Measurements from ENCODE around the gene KLRB1. TPM values are rescaled to one million over a fixed set of nuclear protein-coding genes. Genes with fewer than 3 reads are reported as not detected.
"Not testable (repeated sequence)": the region's sequence is repeated elsewhere in the genome, so short reads cannot be mapped to it uniquely, and the experiment has no call there.

The KLRB1 gene
- total RNA-seq, 2 donors from 2014 or later, result 0.24 to 1.3 TPM

GRCh38 chr12:9567151-9567550 is 40.6 kb downstream of the KLRB1 start:
- DNase-seq; intact Hi-C loops (cut with DNase I); ATAC-seq: not testable (repeated sequence)

DNA sequence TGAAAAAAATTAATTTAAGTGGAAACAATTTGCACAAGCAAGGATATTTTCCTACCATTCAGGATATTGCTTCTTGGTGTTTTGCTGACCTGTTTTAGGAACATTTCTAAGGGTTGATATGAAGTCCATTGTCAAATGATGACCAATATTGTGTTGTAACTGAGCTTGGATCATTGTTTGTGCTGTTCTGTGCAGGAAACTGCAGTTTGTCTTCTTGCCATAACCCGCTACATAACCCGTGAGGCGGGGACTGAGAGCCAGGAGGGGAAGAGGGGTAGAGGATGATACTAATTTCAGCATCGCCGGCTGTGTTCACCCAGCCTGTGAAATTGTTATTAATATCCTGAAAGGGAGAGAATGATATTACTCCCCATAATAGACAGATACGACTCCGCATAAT is 41.6 kb downstream of the KLRB1 start:
- intact Hi-C loops (cut with DNase I); ATAC-seq; DNase-seq: not testable (repeated sequence)

DNA sequence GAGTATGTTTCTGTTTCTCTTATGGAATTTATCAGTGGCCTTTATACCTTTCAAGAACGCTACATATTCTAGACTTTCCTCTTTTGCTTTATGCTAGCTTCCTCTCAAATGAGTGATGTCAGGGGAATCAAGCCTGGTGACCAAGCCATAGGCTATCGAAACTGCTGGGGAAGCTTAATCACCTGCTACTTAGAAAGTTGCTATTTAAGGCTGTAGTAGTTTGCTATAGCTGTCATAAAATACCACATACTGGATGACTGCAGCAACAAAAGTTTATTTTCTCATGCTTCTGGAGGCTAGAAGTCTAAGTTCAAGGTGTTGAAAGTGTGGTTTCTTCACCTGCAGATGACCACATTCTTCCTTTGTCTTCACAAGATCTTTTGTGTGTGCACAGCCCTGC is 43.3 kb downstream of the KLRB1 start:
- ATAC-seq; intact Hi-C loops (cut with DNase I); DNase-seq: not testable (repeated sequence)

- DNase-seq; intact Hi-C loops (cut with DNase I); ATAC-seq: not testable (repeated sequence)
Observed at GRCh38 chr12:9562841-9563453, 44.8 kb downstream of the KLRB1 start.

DNA sequence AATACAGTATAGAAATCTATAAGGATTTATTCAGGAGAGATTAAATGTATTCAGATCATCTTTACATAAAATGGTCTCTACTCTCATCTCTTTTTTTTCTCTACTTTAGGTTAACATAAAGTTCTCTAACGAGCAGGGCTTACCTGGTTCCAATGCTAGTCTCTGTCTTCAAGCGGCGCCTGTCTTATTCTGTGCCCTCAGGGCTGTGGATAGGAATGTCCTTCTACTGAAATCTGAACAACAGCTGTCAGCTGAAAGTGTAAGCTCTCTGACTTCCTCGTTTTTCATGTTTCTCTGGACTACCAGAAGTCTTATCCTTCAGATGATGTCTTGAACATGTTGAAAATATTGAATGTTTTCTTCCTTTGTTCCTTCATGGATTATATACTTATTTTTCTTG is 62.2 kb downstream of the KLRB1 start:
- DNase-seq; ATAC-seq; intact Hi-C loops (cut with DNase I): not testable (repeated sequence)

Other genes starting within 250 kb of the KLRB1 start
- gene CLEC2D, start 61.8 kb upstream of the KLRB1 start, total RNA-seq, result 10 to 100 TPM in 1 of 2 donors, 1 to 10 TPM in 1; 9.5 to 12.7 TPM
- gene CLECL1, start 125.2 kb upstream of the KLRB1 start, total RNA-seq, result 1 to 10 TPM in 1 of 2 donors, not detected in 1; 1.2 TPM
- 1 to 10 TPM; 1.7 to 2.9 TPM for gene CD69, start 153.0 kb upstream of the KLRB1 start, total RNA-seq
- under 1 TPM; 0.27 to 0.31 TPM for gene KLRF1, start 219.6 kb upstream of the KLRB1 start, total RNA-seq